Spleen (tissue), 11 donors: ENCODE results near the gene CDC42BPB. TPM values are rescaled to one million over a fixed set of nuclear protein-coding genes. Genes with fewer than 3 reads are reported as not detected.

ENCODE experiments used
- DNase-seq: peaks from one replicate; pipeline ENCODE4 v3.0.0-alpha.2; 2020
- H3K27ac ChIP-seq, 8 donors: fragments of 200-600 bp; sonication (generic) in 7 of 8; 1 replicate in 4 of 8; 2 replicates in 4 of 8; pipeline versions ENCODE4 v1.5.0 to v1.8.0; 2016 to 2021; ENCODE audit warnings: inconsistent platforms in 4 of 8, mild to moderate bottlenecking in 4 of 8, moderate library complexity in 1 of 8
- H3K27me3 ChIP-seq, 7 donors: fragments of 200-600 bp; sonication (generic) in 6 of 7; replicated peaks in 1 of 7; 1 replicate in 4 of 7; 2 replicates in 3 of 7; pipeline versions ENCODE4 v1.5.0 to v1.8.0; 2016 to 2021; ENCODE audit warnings: inconsistent platforms in 3 of 7, mild to moderate bottlenecking in 1 of 7
- H3K36me3 ChIP-seq, 6 donors: fragments of 200-600 bp; sonication (generic) in 5 of 6; 1 replicate in 4 of 6; 2 replicates in 2 of 6; pipeline versions ENCODE4 v1.5.0 to v1.8.0; 2016 to 2021; ENCODE audit warnings: inconsistent platforms in 2 of 6
- H3K4me1 ChIP-seq, 6 donors: fragments of 200-600 bp; sonication (generic) in 5 of 6; 1 replicate in 3 of 6; 2 replicates in 3 of 6; pipeline versions ENCODE4 v1.5.0 to v1.8.0; 2016 to 2021; ENCODE audit warnings: inconsistent platforms in 3 of 6
- H3K4me3 ChIP-seq, 8 donors: fragments of 200-600 bp; sonication (generic) in 7 of 8; 1 replicate in 4 of 8; 2 replicates in 4 of 8; pipeline versions ENCODE4 v1.5.0 to v1.8.0; 2016 to 2021; ENCODE audit warnings: inconsistent platforms in 4 of 8, mild to moderate bottlenecking in 4 of 8, moderate library complexity in 2 of 8
- H3K9me3 ChIP-seq, 8 donors: fragments of 200-600 bp; sonication (generic) in 7 of 8; 1 replicate in 4 of 8; 2 replicates in 4 of 8; pipeline versions ENCODE4 v1.5.0 to v1.8.0; 2016 to 2021; ENCODE audit warnings: inconsistent platforms in 4 of 8
- CTCF ChIP-seq, 11 experiments: fragments of 200-600 bp in 7 of 11; fragments of 450-650 bp in 4 of 11; sonication (generic) in 4 of 11; IDR thresholded peaks in 8 of 11; conservative IDR thresholded peaks in 3 of 11; 1 replicate in 7 of 11; 2 replicates in 4 of 11; pipeline versions ENCODE4 v1.4.0 to v1.8.0; 2016 to 2021; ENCODE audit warnings: antibody characterized with exemption in 11 of 11, inconsistent platforms in 4 of 11, mild to moderate bottlenecking in 1 of 11
- POLR2A ChIP-seq, 3 donors: fragments of 450-650 bp; IDR thresholded peaks; one replicate each; pipeline ENCODE4 v1.5.1; 2017; ENCODE audit warnings: antibody characterized with exemption in 3 of 3, mild to moderate bottlenecking in 1 of 3
- POLR2AphosphoS5 ChIP-seq, 3 donors: sonication (generic); formaldehyde crosslinking; IDR thresholded peaks; one replicate each; pipeline ENCODE4 v1.5.1; 2017; ENCODE audit warnings: antibody characterized with exemption in 3 of 3
- WGBS, 5 donors: extraction: QIAGEN DNeasy Blood & Tissue Kit in 3 of 5; methylation state at CpG; one replicate each; pipeline versions ENCODE4 v1.1.5 to v1.1.7; 2013 to 2018; 5-methylcytosine and 5-hydroxymethylcytosine counted together
- intact Hi-C: fragments of 100-400 bp; cut with DNase I; formaldehyde crosslinking; loops from one replicate; pipeline ENCODE4 v1.15.0; 2023; ENCODE audit warnings: low total_unique reads
- polyA plus RNA-seq, 3 donors: library from polyadenylated mRNA; stranded (reverse); fragments of 200-250 nt; gene quantifications; one replicate each; pipeline ENCODE4 v1.2.1, GENCODE V29; 2013
- total RNA-seq, 7 donors: library from RNA; depleted of rRNA in 3 of 7; stranded (reverse); fragments of >200 nt in 3 of 7; fragmentation: NEBNext Ultra II Directional in 4 of 7; extraction: Animal tissue kit (Norgen Biotek cat#: 25700) in 4 of 7; gene quantifications; one replicate each; pipeline versions ENCODE4 v1.1.0 to v1.2.1, GENCODE V29; 2016 to 2021
- donor health status: healthy with polysubstance abuse.
- donor health status: DM: no; HTN: no; CAD: no; lungs with moderate emphysema.
- donor health status: DM: no; HTN: no; CAD: no.
- donor health status: Bipolar disorder and iron deficiency.
- donor health status: healthy.
- donor health status: DM: no; HTN: no; CAD: no.
- donor health status: DM: yes; HTN: yes; CAD: no.

The CDC42BPB gene
- total and polyA plus RNA-seq, 10 donors = 6.4 to 94.5 (median 77.8) TPM

GRCh38 chr14:103093856-103094405 lies 36.6 kb upstream of the CDC42BPB start:
- Histone ChIP-seq H3K9me3 (no peaks in the 10 kb centered on the region), H3K4me1 (peaks cover 4 to 59% (median 45%) of the 10 kb centered on the region in 6 donors), H3K27me3 (peaks cover 0 to 25% (median 0%) of the 10 kb centered on the region in 7 donors), H3K4me3 (peak overlapping the region in 1 of 8 donors; percentile 30), H3K36me3 (no peaks in the 10 kb centered on the region), H3K27ac (peak overlapping the region; percentile 15 to 85 (median 78))
- intact Hi-C loops = loop anchor here (10.0 kb wide), 1 partner anchor 399 kb away; no protein-coding TSS in a partner anchor
- TF ChIP-seq POLR2AphosphoS5 (IDR thresholded peaks at IDR 0.05) (no peak), POLR2A (IDR thresholded peaks at IDR 0.05) (no peak), CTCF (IDR thresholded peaks at IDR 0.05 in 8 of 11, conservative IDR thresholded peaks at IDR 0.05 in 3 of 11) (no peak)
- DNase-seq = no peak
- WGBS, 5 donors = 61 to 83% (median 70%) methylated on average over 10 to 13 of the region's 13 CpGs

GRCh38 chr14:103091883-103092222 lies 34.5 kb upstream of the CDC42BPB start:
- H3K36me3 ChIP-seq = no peaks in the 10 kb centered on the region
- no peak for DNase-seq
- TF ChIP-seq CTCF (IDR thresholded peaks at IDR 0.05 in 8 of 11, conservative IDR thresholded peaks at IDR 0.05 in 3 of 11) = peak in 2 of 11 experiments; percentile 7 to 37
- no peak for TF ChIP-seq POLR2AphosphoS5 (IDR thresholded peaks at IDR 0.05)
- TF ChIP-seq POLR2A (IDR thresholded peaks at IDR 0.05) = no peak
- 35 to 71% (median 46%) methylated on average over 6 to 9 of the region's 9 CpGs for WGBS, 5 donors
- peak overlapping the region in 6 of 8 donors; percentile 4 to 67 (median 52) for H3K27ac ChIP-seq
- H3K4me3 ChIP-seq = peak overlapping the region in 7 of 8 donors; percentile 33 to 69 (median 47)
- peaks cover 3 to 44% (median 28%) of the 10 kb centered on the region in 6 donors for H3K4me1 ChIP-seq
- H3K9me3 ChIP-seq = no peaks in the 10 kb centered on the region
- H3K27me3 ChIP-seq = peaks cover 0 to 40% (median 0%) of the 10 kb centered on the region in 7 donors
- intact Hi-C loops = loop anchor here (10.0 kb wide), 1 partner anchor 397 kb away; no protein-coding TSS in a partner anchor

- H3K27me3 ChIP-seq = peaks cover 0 to 46% (median 0%) of the 10 kb centered on the region in 7 donors
- H3K27ac ChIP-seq = peak overlapping the region in 6 of 8 donors; percentile 4 to 67 (median 52)
- TF ChIP-seq POLR2AphosphoS5 (IDR thresholded peaks at IDR 0.05) (peak in 1 of 3 donors; percentile 51), CTCF (IDR thresholded peaks at IDR 0.05 in 8 of 11, conservative IDR thresholded peaks at IDR 0.05 in 3 of 11) (peak; percentile 5 to 84 (median 67)), POLR2A (IDR thresholded peaks at IDR 0.05) (no peak)
- peak overlapping the region in 7 of 8 donors; percentile 33 to 69 (median 47) for H3K4me3 ChIP-seq
- H3K9me3 ChIP-seq = no peaks in the 10 kb centered on the region
- intact Hi-C loops = loop anchor here (10.0 kb wide), 1 partner anchor 396 kb away; no protein-coding TSS in a partner anchor
- 6 to 18% (median 7%) methylated on average over 24 to 69 of the region's 69 CpGs for WGBS, 5 donors
- DNase-seq = peak; percentile 93
- H3K4me1 ChIP-seq = peaks cover 3 to 44% (median 27%) of the 10 kb centered on the region in 6 donors
- H3K36me3 ChIP-seq = no peaks in the 10 kb centered on the region
These were observed 33.9 kb upstream of the CDC42BPB start for GRCh38 chr14:103091041-103091882.
